Peyer's patch (tissue), 4 donors: ENCODE measurements around the gene NUP42. TPM values are rescaled to one million over a fixed set of nuclear protein-coding genes. Genes with fewer than 3 reads are reported as not detected.

Experiments used
- DNase-seq, 3 donors: peaks; one replicate each; pipeline ENCODE4 v3.0.0-alpha.2; 2017 to 2019
- H3K27ac ChIP-seq, 4 donors: fragments of 200-600 bp; sonication (generic); one replicate each; pipeline ENCODE4 v1.5.1; 2016 to 2019
- H3K27me3 ChIP-seq, 2 donors: fragments of 200-600 bp; sonication (generic); one replicate each; pipeline ENCODE4 v1.5.1; 2019
- H3K36me3 ChIP-seq, 3 donors: fragments of 200-600 bp; sonication (generic); one replicate each; pipeline ENCODE4 v1.5.1; 2016 to 2019
- H3K4me1 ChIP-seq, 4 donors: fragments of 200-600 bp; sonication (generic); one replicate each; pipeline ENCODE4 v1.5.1; 2016 to 2019
- H3K4me3 ChIP-seq, 4 donors: fragments of 200-600 bp; sonication (generic); 1 replicate in 3 of 4; 2 replicates in 1 of 4; pipeline ENCODE4 v1.5.1; 2016 to 2019; ENCODE audit warnings: mild to moderate bottlenecking in 1 of 4
- H3K9me3 ChIP-seq, 4 donors: fragments of 200-600 bp; sonication (generic); one replicate each; pipeline ENCODE4 v1.5.1; 2016 to 2019; ENCODE audit warnings: mild to moderate bottlenecking in 1 of 4
- POLR2A ChIP-seq, 2 donors: fragments of 450-650 bp; IDR thresholded peaks; one replicate each; pipeline ENCODE4 v1.5.1; 2017; ENCODE audit warnings: antibody characterized with exemption in 2 of 2, mild to moderate bottlenecking in 2 of 2, moderate library complexity in 2 of 2
- total RNA-seq, 4 donors: library from RNA; depleted of rRNA; stranded (reverse); fragments of >200 nt; gene quantifications; one replicate each; pipeline ENCODE4 v1.1.0, GENCODE V29; 2016
- TF ChIP-seq, protein P1 (sequence below), 6 experiments: fragments of 450-650 bp in 4 of 6; fragments of 200-600 bp in 2 of 6; sonication (generic) in 1 of 6; IDR thresholded peaks; one replicate each; pipeline ENCODE4 v1.5.1; 2017 to 2019; ENCODE audit warnings: antibody characterized with exemption in 6 of 6, mild to moderate bottlenecking in 3 of 6, moderate library complexity in 1 of 6

The NUP42 gene
- total RNA-seq, 4 donors from 2014 or later: 23.1 to 92.1 (median 53.7) TPM

DNA sequence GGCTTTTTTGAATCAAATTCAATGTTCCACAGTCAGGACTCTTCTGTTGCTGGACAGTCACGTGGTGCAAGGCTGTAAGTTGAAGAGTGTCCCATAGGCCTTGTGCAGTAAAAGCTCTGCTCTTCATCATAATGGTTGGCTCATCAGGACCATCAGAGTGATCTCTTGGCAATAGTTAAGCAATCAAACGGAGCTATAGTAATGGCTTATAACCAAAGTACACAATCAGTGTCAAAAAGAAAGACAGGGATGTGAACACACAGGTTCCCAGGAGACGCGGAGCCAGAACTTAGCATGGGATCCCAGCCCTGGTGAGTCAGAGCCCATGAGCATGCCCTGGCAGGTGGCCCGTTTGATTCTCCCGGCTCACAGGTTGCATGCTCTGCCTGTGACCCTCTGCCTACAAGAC lies 54.0 kb downstream of the NUP42 start:
- TF ChIP-seq, protein P1, sequence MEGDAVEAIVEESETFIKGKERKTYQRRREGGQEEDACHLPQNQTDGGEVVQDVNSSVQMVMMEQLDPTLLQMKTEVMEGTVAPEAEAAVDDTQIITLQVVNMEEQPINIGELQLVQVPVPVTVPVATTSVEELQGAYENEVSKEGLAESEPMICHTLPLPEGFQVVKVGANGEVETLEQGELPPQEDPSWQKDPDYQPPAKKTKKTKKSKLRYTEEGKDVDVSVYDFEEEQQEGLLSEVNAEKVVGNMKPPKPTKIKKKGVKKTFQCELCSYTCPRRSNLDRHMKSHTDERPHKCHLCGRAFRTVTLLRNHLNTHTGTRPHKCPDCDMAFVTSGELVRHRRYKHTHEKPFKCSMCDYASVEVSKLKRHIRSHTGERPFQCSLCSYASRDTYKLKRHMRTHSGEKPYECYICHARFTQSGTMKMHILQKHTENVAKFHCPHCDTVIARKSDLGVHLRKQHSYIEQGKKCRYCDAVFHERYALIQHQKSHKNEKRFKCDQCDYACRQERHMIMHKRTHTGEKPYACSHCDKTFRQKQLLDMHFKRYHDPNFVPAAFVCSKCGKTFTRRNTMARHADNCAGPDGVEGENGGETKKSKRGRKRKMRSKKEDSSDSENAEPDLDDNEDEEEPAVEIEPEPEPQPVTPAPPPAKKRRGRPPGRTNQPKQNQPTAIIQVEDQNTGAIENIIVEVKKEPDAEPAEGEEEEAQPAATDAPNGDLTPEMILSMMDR (IDR thresholded peaks at IDR 0.05): no peak
- H3K9me3 ChIP-seq: no peaks in the 10 kb centered on the region
- no peak overlapping the region for H3K27ac ChIP-seq
- H3K36me3 ChIP-seq: no peaks in the 10 kb centered on the region
- no peaks in the 10 kb centered on the region for H3K27me3 ChIP-seq
- DNase-seq: peak in 1 of 3 donors; percentile 57
- no peaks in the 10 kb centered on the region for H3K4me1 ChIP-seq
- H3K4me3 ChIP-seq: no peak overlapping the region

DNA sequence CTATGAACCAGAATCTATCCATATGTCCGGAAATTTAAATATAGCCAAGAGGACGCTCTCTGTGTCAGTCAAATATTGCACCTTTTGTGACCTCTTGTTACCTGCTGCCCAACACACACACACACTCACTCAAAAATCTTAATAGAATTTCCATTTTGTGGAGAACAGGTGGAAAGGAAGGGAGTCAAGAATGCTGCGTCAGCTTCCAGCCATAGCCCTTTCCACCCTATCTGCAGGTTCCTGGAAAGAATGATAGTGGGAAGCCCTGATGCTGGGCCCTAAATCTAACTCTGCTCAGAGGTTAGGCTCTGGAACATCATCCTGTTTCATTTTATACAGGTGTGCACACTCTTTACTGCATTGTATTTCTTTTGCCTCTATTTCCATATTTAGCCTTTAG lies 55.2 kb downstream of the NUP42 start:
- DNase-seq: no peak
- H3K4me3 ChIP-seq: no peak overlapping the region
- TF ChIP-seq POLR2A (IDR thresholded peaks at IDR 0.05): no peak
- TF ChIP-seq, protein P1 (IDR thresholded peaks at IDR 0.05): no peak
- H3K4me1 ChIP-seq: no peaks in the 10 kb centered on the region
- H3K36me3 ChIP-seq: no peaks in the 10 kb centered on the region
- no peaks in the 10 kb centered on the region for H3K27me3 ChIP-seq
- H3K27ac ChIP-seq: no peak overlapping the region
- no peaks in the 10 kb centered on the region for H3K9me3 ChIP-seq

GRCh38 chr7:23238983-23239652 lies 57.3 kb downstream of the NUP42 start:
- H3K4me3 ChIP-seq: no peak overlapping the region
- H3K9me3 ChIP-seq: no peaks in the 10 kb centered on the region
- H3K36me3 ChIP-seq: no peaks in the 10 kb centered on the region
- no peaks in the 10 kb centered on the region for H3K4me1 ChIP-seq
- no peak for DNase-seq
- no peak overlapping the region for H3K27ac ChIP-seq
- no peak for TF ChIP-seq POLR2A (IDR thresholded peaks at IDR 0.05)
- TF ChIP-seq, protein P1 (IDR thresholded peaks at IDR 0.05): no peak
- no peaks in the 10 kb centered on the region for H3K27me3 ChIP-seq

GRCh38 chr7:23239698-23240097 lies 57.9 kb downstream of the NUP42 start:
- Histone ChIP-seq H3K4me1 (no peaks in the 10 kb centered on the region), H3K9me3 (no peaks in the 10 kb centered on the region), H3K36me3 (no peaks in the 10 kb centered on the region), H3K4me3 (no peak overlapping the region), H3K27ac (no peak overlapping the region), H3K27me3 (no peaks in the 10 kb centered on the region)
- no peak for TF ChIP-seq POLR2A (IDR thresholded peaks at IDR 0.05)
- DNase-seq: no peak

GRCh38 chr7:23242321-23242720 lies 60.5 kb downstream of the NUP42 start:
- no peak for TF ChIP-seq POLR2A (IDR thresholded peaks at IDR 0.05)
- TF ChIP-seq, protein P1 (IDR thresholded peaks at IDR 0.05): no peak
- Histone ChIP-seq H3K9me3 (no peaks in the 10 kb centered on the region), H3K4me1 (no peaks in the 10 kb centered on the region), H3K36me3 (no peaks in the 10 kb centered on the region), H3K27ac (no peak overlapping the region), H3K4me3 (no peak overlapping the region), H3K27me3 (no peaks in the 10 kb centered on the region)
- no peak for DNase-seq

GRCh38 chr7:23242935-23243334 lies 61.1 kb downstream of the NUP42 start:
- DNase-seq: no peak
- Histone ChIP-seq H3K9me3 (no peaks in the 10 kb centered on the region), H3K4me1 (peaks cover 0 to 3% (median 0%) of the 10 kb centered on the region in 4 donors), H3K36me3 (no peaks in the 10 kb centered on the region), H3K4me3 (no peak overlapping the region), H3K27ac (no peak overlapping the region), H3K27me3 (no peaks in the 10 kb centered on the region)
- TF ChIP-seq POLR2A (IDR thresholded peaks at IDR 0.05): no peak
- TF ChIP-seq, protein P1 (IDR thresholded peaks at IDR 0.05): no peak
